DOHH2 (cell line): ENCODE data around the gene TESK2.
"Not testable (repeated sequence)": the region's sequence is repeated elsewhere in the genome, so short reads cannot be mapped to it uniquely, and the experiment has no call there.

ENCODE experiments used
- H3F3A ChIP-seq: fragments of 200-600 bp; sonication (generic), shearing (Covaris generic); 2 replicates; pipeline ENCODE4 v1.6.0; 2016; ENCODE audit warnings: antibody characterized with exemption, mild to moderate bottlenecking; ENCODE audit not compliant: control insufficient read depth, insufficient read depth
- H3K27ac ChIP-seq: fragments of 200-600 bp; sonication (generic); 2 replicates; pipeline ENCODE4 v1.5.1; 2014; ENCODE audit warnings: low read depth, mild to moderate bottlenecking, low read length, moderate library complexity
- H3K27me3 ChIP-seq: fragments of 200-600 bp; sonication (generic); 2 replicates; pipeline ENCODE4 v1.6.1; 2014; ENCODE audit warnings: mild to moderate bottlenecking, low read length, mixed read lengths; ENCODE audit not compliant: control insufficient read depth
- H3K36me3 ChIP-seq: fragments of 200-600 bp; sonication (generic); 2 replicates; pipeline ENCODE4 v1.6.1; 2014; ENCODE audit warnings: mild to moderate bottlenecking, low read length, moderate library complexity, mixed read lengths; ENCODE audit not compliant: control insufficient read depth
- H3K4me1 ChIP-seq: fragments of 200-600 bp; sonication (generic); 2 replicates; pipeline ENCODE4 v1.6.1; 2014; ENCODE audit warnings: mild to moderate bottlenecking, low read length, mixed read lengths; ENCODE audit not compliant: control insufficient read depth
- H3K4me2 ChIP-seq: fragments of 200-600 bp; sonication (generic); 2 replicates; pipeline ENCODE4 v1.6.0; 2014; ENCODE audit warnings: mild to moderate bottlenecking, low read length, moderate library complexity
- H3K4me3 ChIP-seq: fragments of 200-600 bp; sonication (generic); 2 replicates; pipeline ENCODE4 v1.5.1; 2014; ENCODE audit warnings: mild to moderate bottlenecking, low read length, mixed read lengths
- H3K79me2 ChIP-seq: fragments of 200-600 bp; sonication (generic); 2 replicates; pipeline ENCODE4 v1.6.1; 2014; ENCODE audit warnings: mild to moderate bottlenecking, low read length, mixed read lengths; ENCODE audit not compliant: control insufficient read depth
- H3K9me2 ChIP-seq: fragments of 200-600 bp; sonication (generic); replicated peaks from 2 replicates; pipeline ENCODE4 v1.6.1; 2014; ENCODE audit warnings: mild to moderate bottlenecking, low read length, mixed read lengths; ENCODE audit not compliant: control insufficient read depth
- H3K9me3 ChIP-seq: fragments of 200-600 bp; sonication (generic); 2 replicates; pipeline ENCODE4 v1.6.1; 2014; ENCODE audit warnings: antibody characterized with exemption, low read length, mixed read lengths; ENCODE audit not compliant: control insufficient read depth, insufficient read depth
- H4K20me1 ChIP-seq: fragments of 200-600 bp; sonication (generic); 2 replicates; pipeline ENCODE4 v1.6.0; 2014; ENCODE audit warnings: low read depth, mild to moderate bottlenecking, antibody characterized with exemption, low read length, moderate library complexity; ENCODE audit not compliant: control insufficient read depth, insufficient read depth
- EZH2phosphoT487 ChIP-seq: fragments of 200-600 bp; sonication (generic); IDR thresholded peaks from 2 replicates; pipeline ENCODE4 v1.6.1; 2017; ENCODE audit warnings: borderline replicate concordance, mild to moderate bottlenecking, antibody characterized with exemption, low read length, moderate library complexity, mixed read lengths
- TF ChIP-seq, protein P1 (sequence below): fragments of 200-600 bp; sonication (generic); IDR thresholded peaks from one replicate; pipeline ENCODE4 v1.5.1; 2014; ENCODE audit warnings: antibody characterized with exemption, mild to moderate bottlenecking, low read depth, low read length; ENCODE audit not compliant: poor library complexity, severe bottlenecking

TESK2 gene

GRCh38 chr1:45365051-45365450 lies 125.9 kb downstream of the TESK2 start:
- Histone ChIP-seq H3K4me1 (peaks cover 6% of the 10 kb centered on the region), H3K4me3 (no peak overlapping the region), H4K20me1 (no peaks in the 10 kb centered on the region), H3K27ac (no peak overlapping the region), H3K9me3 (no peaks in the 10 kb centered on the region), H3K4me2 (no peak overlapping the region), H3K9me2 (no peaks in the 10 kb centered on the region), H3F3A (no peaks in the 10 kb centered on the region), H3K79me2 (no peaks in the 10 kb centered on the region), H3K36me3 (no peaks in the 10 kb centered on the region), H3K27me3 (no peaks in the 10 kb centered on the region)
- TF ChIP-seq, protein P1, sequence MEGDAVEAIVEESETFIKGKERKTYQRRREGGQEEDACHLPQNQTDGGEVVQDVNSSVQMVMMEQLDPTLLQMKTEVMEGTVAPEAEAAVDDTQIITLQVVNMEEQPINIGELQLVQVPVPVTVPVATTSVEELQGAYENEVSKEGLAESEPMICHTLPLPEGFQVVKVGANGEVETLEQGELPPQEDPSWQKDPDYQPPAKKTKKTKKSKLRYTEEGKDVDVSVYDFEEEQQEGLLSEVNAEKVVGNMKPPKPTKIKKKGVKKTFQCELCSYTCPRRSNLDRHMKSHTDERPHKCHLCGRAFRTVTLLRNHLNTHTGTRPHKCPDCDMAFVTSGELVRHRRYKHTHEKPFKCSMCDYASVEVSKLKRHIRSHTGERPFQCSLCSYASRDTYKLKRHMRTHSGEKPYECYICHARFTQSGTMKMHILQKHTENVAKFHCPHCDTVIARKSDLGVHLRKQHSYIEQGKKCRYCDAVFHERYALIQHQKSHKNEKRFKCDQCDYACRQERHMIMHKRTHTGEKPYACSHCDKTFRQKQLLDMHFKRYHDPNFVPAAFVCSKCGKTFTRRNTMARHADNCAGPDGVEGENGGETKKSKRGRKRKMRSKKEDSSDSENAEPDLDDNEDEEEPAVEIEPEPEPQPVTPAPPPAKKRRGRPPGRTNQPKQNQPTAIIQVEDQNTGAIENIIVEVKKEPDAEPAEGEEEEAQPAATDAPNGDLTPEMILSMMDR, result no peak
- TF ChIP-seq EZH2phosphoT487, result no peak

DNA sequence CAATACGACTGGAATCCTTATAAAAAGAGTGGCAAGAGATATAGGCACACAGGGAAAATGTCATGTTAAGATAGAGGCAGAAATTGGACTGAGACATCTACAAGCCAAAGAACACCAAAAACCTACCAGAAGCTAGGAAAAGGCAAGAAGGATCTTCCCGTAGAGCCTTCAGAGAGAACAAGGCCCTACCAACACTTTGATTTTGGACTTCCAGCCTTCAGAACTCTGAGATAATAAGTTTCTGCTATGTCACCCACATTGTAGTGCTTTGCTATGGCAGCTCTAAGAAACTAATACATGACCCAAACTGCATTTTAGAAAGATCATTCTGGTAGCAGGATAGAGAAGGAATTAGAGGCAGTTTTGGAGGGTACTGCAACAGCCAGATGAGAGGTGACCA lies 126.7 kb downstream of the TESK2 start:
- Histone ChIP-seq H3K9me3 (no peaks in the 10 kb centered on the region), H3F3A (no peaks in the 10 kb centered on the region), H3K79me2 (no peaks in the 10 kb centered on the region), H4K20me1 (no peaks in the 10 kb centered on the region), H3K9me2 (no peaks in the 10 kb centered on the region), H3K4me1 (peaks cover 12% of the 10 kb centered on the region), H3K27me3 (no peaks in the 10 kb centered on the region), H3K4me2 (no peak overlapping the region), H3K27ac (no peak overlapping the region), H3K36me3 (no peaks in the 10 kb centered on the region), H3K4me3 (no peak overlapping the region)
- TF ChIP-seq, protein P1, result no peak
- no peak for TF ChIP-seq EZH2phosphoT487

GRCh38 chr1:45360981-45361380 lies 130.0 kb downstream of the TESK2 start:
- H4K20me1 ChIP-seq, H3K9me2 ChIP-seq, H3K79me2 ChIP-seq, H3K36me3 ChIP-seq, H3K4me3 ChIP-seq, H3K27ac ChIP-seq, H3K4me2 ChIP-seq, H3F3A ChIP-seq, H3K9me3 ChIP-seq, H3K27me3 ChIP-seq: not testable (repeated sequence)
- peaks cover 21% of the 10 kb centered on the region for H3K4me1 ChIP-seq

DNA sequence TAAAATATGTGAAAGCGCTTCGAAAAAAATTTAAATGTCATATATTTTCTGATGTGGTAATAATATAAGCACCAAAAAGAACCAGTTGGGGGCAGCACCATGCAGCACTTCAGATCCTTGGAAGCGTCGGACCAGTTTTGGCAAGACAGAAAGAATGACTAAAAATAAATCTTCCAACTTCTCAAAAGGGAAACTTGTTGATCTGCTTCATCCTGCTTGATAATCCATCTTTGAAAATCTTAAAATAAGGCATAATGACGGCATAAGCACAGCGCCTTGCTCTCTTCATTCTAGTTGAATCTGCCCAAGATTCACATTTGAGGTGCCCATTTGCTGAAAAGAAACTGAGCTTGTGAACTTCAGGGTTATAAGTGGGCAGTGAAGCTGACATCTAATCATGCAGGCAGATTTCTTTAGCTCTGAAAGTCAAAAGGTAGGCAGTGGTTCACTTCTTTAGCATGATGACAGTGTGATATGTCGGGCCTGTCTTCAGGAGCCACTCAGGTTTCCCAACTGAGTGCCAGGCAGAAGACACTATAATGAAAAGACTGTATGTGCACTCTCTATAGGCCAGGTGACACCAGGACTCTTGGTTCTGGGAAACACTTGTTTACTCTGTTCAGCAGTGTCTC lies 131.0 kb downstream of the TESK2 start:
- H3K4me2 ChIP-seq, result peak overlapping the region; percentile 38
- peaks cover 31% of the 10 kb centered on the region for H3K4me1 ChIP-seq
- no peaks in the 10 kb centered on the region for H3K36me3 ChIP-seq
- no peaks in the 10 kb centered on the region for H3K79me2 ChIP-seq
- no peaks in the 10 kb centered on the region for H3K27me3 ChIP-seq
- H3K4me3 ChIP-seq, result no peak overlapping the region; the same call in 1 of the 2 replicates
- no peaks in the 10 kb centered on the region for H3K9me3 ChIP-seq
- H4K20me1 ChIP-seq, result no peaks in the 10 kb centered on the region
- no peak for TF ChIP-seq EZH2phosphoT487
- TF ChIP-seq, protein P1, result peak; percentile 68
- peaks cover 7% of the 10 kb centered on the region for H3F3A ChIP-seq
- H3K27ac ChIP-seq, result no peak overlapping the region
- no peaks in the 10 kb centered on the region for H3K9me2 ChIP-seq
